GM12873 (cell line): Measurements from ENCODE around the gene CASS4.

ENCODE experiments used
- TF ChIP-seq, protein P1 (sequence below): IDR thresholded peaks from 2 replicates; pipeline ENCODE4 v1.5.1; 2012; ENCODE audit warnings: low read depth, mild to moderate bottlenecking, moderate library complexity, low read length, control low read depth; ENCODE audit not compliant: insufficient read depth; ENCODE audit errors: missing control alignments

The CASS4 gene

DNA sequence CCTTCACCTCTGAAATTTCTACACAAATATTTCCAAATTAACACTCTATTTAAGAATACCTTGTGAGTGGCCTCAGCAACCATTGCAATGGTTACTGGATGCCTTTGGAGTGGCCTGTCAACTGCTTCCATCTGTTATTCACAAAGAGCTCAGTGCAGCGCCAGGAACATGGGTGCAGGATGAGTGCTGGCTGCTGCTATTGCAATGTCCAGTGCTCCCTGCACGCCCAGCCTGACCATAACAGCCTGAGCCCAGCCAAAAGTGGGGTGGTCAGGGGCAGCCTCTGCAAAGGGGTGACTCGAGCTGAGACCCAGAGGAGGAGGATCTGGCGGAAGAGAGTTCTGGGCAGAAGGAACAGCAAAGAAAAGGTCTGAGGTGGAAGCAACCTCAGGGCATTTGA is 18.4 kb downstream of the CASS4 start:
- TF ChIP-seq, protein P1, sequence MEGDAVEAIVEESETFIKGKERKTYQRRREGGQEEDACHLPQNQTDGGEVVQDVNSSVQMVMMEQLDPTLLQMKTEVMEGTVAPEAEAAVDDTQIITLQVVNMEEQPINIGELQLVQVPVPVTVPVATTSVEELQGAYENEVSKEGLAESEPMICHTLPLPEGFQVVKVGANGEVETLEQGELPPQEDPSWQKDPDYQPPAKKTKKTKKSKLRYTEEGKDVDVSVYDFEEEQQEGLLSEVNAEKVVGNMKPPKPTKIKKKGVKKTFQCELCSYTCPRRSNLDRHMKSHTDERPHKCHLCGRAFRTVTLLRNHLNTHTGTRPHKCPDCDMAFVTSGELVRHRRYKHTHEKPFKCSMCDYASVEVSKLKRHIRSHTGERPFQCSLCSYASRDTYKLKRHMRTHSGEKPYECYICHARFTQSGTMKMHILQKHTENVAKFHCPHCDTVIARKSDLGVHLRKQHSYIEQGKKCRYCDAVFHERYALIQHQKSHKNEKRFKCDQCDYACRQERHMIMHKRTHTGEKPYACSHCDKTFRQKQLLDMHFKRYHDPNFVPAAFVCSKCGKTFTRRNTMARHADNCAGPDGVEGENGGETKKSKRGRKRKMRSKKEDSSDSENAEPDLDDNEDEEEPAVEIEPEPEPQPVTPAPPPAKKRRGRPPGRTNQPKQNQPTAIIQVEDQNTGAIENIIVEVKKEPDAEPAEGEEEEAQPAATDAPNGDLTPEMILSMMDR, result no peak

DNA sequence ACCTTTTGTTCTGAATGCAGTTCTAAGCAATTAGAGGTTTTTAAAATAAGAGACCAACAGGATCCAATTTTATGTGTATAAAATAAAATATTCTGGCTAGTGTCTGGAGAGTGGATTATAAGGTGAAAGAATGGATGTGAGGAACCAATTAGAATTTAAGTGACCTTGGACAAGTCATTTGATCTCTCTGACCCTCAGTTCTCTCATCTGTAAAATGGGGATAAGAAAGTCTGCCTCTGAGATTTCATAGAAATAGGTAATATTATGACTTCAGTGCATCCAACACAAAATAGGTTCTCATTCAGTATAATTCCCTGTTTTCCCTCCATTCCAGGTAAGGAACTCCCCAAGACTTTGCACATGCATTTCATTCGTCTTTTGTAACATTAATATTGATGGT is 18.9 kb downstream of the CASS4 start:
- TF ChIP-seq, protein P1, result no peak

DNA sequence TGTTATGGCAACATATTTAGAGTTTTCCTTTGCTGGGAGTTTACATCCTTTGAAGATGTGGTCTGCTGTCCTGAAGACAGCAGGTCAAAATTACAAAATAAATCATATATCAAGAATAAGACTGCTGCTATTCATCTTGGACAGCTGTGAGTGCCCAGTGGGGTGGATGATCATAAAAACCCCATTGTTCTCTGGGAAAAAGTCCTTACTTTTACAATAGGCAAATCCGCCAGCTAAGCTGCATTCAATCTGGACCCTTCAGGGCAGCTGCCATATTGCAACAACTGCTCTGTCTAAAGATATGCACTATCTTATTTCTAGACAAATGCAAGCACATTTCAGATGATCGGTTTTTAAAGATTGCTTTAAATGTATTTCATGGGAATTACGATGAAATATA is 19.4 kb downstream of the CASS4 start:
- TF ChIP-seq, protein P1, result no peak

DNA sequence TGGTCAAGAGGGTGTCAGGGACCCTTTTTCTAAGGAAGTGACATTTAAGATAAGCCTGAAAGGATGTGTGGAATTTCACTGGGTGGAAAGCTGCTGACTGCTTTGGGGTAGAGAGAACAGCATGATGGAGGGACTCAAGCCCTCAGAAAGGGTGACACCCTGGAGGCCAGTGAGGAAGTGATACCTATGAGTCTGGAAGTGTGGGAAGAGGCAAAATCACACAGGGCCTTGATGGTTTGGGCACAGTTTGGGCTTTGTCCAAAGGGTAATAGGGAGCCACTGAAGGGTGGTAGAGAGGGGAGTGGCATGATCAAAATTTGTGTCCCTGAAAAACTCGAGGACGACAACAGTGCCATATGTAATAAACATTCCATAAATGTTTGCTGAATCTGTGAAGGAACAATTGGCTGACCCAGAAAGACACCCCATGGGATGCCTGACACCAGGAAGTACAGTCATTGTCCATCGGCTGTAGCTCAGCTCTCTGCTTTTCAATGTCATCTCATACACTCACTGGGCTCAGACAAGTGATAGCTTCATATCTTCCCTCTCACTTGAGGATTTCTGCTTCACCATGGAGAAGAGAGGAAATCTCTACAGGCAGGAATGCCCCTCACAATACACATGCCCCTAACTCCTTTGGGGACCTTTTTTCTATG is 21.3 kb downstream of the CASS4 start:
- TF ChIP-seq, protein P1, result no peak

DNA sequence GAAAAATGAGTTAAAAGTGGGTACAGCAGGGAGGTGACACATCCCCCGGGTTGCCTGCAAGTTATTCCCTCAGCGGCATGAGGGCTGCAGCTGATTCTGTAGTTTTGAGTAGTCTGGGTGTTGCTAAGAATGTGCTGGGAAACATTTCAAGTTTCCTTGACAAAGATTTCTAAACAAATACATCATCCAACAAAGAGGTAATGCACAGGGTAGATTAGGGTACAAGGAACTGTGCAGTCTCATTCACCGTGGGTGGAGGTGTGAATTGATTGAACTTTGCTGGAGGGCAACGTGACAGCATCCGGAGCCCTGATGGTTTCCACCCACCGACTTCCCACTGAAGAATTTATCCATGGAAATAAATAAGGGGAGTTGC is 21.8 kb downstream of the CASS4 start:
- TF ChIP-seq, protein P1, result no peak

DNA sequence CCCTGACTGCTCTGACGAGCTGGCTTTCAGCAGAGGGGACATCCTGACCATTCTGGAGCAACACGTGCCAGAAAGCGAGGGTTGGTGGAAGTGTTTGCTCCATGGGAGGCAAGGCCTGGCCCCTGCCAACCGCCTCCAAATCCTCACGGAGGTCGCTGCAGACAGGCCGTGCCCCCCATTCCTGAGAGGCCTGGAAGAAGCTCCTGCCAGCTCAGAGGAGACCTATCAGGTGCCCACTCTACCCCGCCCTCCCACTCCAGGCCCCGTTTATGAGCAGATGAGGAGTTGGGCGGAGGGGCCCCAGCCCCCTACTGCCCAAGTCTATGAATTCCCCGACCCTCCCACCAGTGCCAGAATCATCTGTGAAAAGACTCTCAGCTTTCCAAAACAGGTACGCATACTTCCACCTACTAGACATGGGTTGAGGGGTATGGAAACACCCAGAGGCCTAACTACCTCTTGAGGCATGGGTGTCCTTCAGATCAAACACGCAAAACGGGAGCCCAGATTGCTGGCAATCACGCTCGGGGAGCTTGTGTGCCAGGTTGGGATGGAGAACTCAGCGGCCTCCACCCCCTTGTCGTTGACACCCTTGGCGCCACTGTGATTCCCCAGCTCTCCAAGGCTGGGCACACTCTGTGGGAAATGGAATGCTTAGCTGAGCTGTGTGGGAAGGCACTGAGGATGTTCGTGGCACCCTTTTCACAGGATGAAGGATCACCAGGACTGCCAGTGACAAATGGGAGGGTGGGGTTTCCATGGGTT is 25.3 kb downstream of the CASS4 start:
- TF ChIP-seq, protein P1, result no peak

DNA sequence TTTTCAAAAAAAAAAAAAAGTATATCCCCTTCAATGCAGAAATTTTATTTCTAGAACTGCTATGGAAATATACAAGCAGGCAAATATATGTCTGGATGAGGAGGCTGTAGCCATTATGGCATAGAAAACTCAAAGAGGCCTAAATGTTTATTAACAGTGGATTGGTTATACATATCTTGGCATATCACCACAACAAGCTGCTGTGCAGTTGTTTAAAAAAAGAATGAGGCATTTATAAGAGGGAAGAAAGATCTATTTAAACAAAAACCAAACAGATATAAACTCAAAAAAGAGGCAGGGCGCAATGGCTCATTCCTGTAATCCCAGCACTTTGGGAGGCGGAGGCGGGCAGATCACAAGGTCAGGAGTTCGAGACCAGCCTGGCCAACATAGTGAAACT is 26.2 kb downstream of the CASS4 start:
- TF ChIP-seq, protein P1, result no peak
